Measurements from ENCODE around the gene PDE1A. TPM values are rescaled to one million over a fixed set of nuclear protein-coding genes. Genes with fewer than 3 reads are reported as not detected.

The PDE1A gene
- total and polyA plus RNA-seq, 5 experiments from 2014 or later = not detected

- no peaks in the 10 kb centered on the region for H3K9me3 Mint-ChIP-seq
- ATAC-seq = no peak
- no peak for DNase-seq
- no peaks in the 10 kb centered on the region for H3K4me1 Mint-ChIP-seq
- no peak overlapping the region for H3K27ac Mint-ChIP-seq
- POLR2A ChIA-PET = no interaction called here
- no peak overlapping the region for H3K4me3 Mint-ChIP-seq
- H3K36me3 Mint-ChIP-seq = no peaks in the 10 kb centered on the region
- peaks cover 0 to 6% (median 4%) of the 10 kb centered on the region in 5 donors for H3K27me3 Mint-ChIP-seq
Observed at GRCh38 chr2:182191061-182191460, 235.8 kb downstream of the PDE1A start.

GRCh38 chr2:182187130-182187529 lies 239.7 kb downstream of the PDE1A start:
- Mint-ChIP-seq H3K9me3 (peaks cover 0 to 17% (median 5%) of the 10 kb centered on the region in 9 donors), H3K27me3 (peaks cover 6 to 16% (median 10%) of the 10 kb centered on the region in 5 donors), H3K4me1 (no peaks in the 10 kb centered on the region), H3K36me3 (peaks cover 0 to 5% (median 3%) of the 10 kb centered on the region in 3 donors), H3K27ac (no peak overlapping the region), H3K4me3 (no peak overlapping the region)
- POLR2A ChIA-PET = no interaction called here
- ATAC-seq = no peak
- DNase-seq = no peak

DNA sequence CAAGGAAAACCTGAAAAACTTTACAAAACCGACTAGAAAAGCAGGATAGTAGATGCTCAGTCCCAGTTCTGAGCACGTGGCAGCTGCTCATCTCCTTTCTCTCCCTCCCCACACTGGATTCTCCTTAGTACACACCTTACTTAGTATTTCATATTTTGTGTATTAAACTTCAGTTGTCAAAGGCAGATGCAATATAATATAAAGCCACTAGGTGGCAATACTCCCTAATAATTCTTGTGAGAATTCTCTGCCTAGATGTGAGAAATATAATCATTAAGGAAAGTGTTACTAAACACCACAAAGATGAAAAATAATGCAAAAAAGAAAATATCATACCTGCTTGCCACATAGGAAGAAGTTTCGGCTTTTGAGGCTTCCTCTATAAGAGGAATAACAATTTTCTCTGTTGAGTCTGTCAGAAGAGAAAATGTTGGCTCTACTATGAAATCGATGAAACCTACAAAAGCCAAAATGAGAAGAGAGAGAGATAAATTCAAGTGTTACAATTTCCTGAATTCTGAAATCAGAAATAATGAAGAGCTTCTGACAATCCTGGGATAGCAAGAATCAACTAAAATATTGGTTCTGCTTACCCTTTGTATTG lies 240.6 kb downstream of the PDE1A start:
- ATAC-seq (no peak), DNase-seq (peak in 3 of 10 donors; percentile 24 to 32 (median 24))
- H3K4me3 Mint-ChIP-seq = no peak overlapping the region
- peaks cover 6 to 17% (median 11%) of the 10 kb centered on the region in 5 donors for H3K27me3 Mint-ChIP-seq
- POLR2A ChIA-PET = no interaction called here
- no peaks in the 10 kb centered on the region for H3K4me1 Mint-ChIP-seq
- peaks cover 0 to 5% (median 3%) of the 10 kb centered on the region in 3 donors for H3K36me3 Mint-ChIP-seq
- H3K9me3 Mint-ChIP-seq = peaks cover 0 to 17% (median 5%) of the 10 kb centered on the region in 9 donors
- H3K27ac Mint-ChIP-seq = no peak overlapping the region

DNA sequence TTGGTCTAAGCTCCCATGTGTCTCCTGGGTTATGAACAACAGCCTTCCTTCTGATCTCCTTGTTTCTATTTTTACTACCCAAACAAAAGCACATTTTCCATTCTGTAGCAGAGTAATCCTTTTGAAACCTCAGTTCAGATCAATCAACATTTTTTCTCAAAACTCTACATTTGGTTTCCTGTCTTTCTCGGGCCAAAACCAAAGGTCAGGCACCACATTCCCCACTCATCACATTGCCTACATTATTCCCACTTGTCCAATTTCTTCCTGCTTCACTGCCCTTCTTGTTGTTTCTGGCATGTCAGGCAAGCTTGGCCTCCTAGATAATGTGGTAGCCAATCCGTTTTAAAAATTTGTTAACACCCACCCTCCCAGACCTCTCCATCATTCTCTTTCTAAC lies 244.4 kb downstream of the PDE1A start:
- Mint-ChIP-seq H3K27me3 (peaks cover 4 to 28% (median 12%) of the 10 kb centered on the region in 5 donors), H3K27ac (no peak overlapping the region), H3K36me3 (peaks cover 0 to 5% (median 3%) of the 10 kb centered on the region in 3 donors), H3K4me3 (no peak overlapping the region), H3K9me3 (peaks cover 0 to 17% (median 5%) of the 10 kb centered on the region in 9 donors), H3K4me1 (no peaks in the 10 kb centered on the region)
- POLR2A ChIA-PET = no interaction called here
- no peak for DNase-seq
- no peak for ATAC-seq

DNA sequence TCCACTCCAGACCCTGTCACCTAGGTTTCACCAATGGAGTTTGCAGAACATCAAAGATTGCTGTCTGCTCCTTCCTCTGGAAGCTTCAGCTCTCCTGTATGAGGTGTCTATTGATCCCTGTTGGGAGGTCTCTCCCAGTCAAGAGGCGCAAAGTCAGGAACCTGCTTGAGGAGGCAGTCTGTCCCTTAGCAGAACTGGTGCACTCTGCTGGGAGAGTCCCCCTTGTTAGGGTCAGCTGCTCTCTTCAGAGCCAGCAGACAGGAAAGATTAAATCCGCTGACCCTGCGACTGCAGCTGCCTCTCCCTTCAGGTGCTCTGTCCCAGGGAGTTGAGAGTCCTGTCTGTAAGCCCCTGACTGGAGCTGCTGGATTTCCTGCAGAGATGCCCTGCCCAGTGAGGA lies 245.5 kb downstream of the PDE1A start:
- H3K4me1 Mint-ChIP-seq = no peaks in the 10 kb centered on the region
- POLR2A ChIA-PET = no interaction called here
- DNase-seq = no peak

GRCh38 chr2:182179176-182179575 lies 247.7 kb downstream of the PDE1A start:
- H3K27ac Mint-ChIP-seq = no peak overlapping the region
- POLR2A ChIA-PET = no interaction called here
- H3K4me3 Mint-ChIP-seq = no peak overlapping the region
- peaks cover 0 to 17% (median 5%) of the 10 kb centered on the region in 9 donors for H3K9me3 Mint-ChIP-seq
- H3K4me1 Mint-ChIP-seq = no peaks in the 10 kb centered on the region
- peaks cover 5 to 26% (median 11%) of the 10 kb centered on the region in 5 donors for H3K27me3 Mint-ChIP-seq
- DNase-seq (no peak), ATAC-seq (no peak)
- H3K36me3 Mint-ChIP-seq = peaks cover 0 to 5% (median 3%) of the 10 kb centered on the region in 3 donors

More for the DNA sequence above, 245.5 kb downstream of the PDE1A start:
- peaks cover 4 to 28% (median 11%) of the 10 kb centered on the region in 5 donors for H3K27me3 Mint-ChIP-seq
- H3K9me3 Mint-ChIP-seq = peaks cover 0 to 17% (median 5%) of the 10 kb centered on the region in 9 donors
- no peak overlapping the region for H3K27ac Mint-ChIP-seq
- peaks cover 0 to 5% (median 3%) of the 10 kb centered on the region in 3 donors for H3K36me3 Mint-ChIP-seq
- ATAC-seq = no peak
- no peak overlapping the region for H3K4me3 Mint-ChIP-seq

DNA sequence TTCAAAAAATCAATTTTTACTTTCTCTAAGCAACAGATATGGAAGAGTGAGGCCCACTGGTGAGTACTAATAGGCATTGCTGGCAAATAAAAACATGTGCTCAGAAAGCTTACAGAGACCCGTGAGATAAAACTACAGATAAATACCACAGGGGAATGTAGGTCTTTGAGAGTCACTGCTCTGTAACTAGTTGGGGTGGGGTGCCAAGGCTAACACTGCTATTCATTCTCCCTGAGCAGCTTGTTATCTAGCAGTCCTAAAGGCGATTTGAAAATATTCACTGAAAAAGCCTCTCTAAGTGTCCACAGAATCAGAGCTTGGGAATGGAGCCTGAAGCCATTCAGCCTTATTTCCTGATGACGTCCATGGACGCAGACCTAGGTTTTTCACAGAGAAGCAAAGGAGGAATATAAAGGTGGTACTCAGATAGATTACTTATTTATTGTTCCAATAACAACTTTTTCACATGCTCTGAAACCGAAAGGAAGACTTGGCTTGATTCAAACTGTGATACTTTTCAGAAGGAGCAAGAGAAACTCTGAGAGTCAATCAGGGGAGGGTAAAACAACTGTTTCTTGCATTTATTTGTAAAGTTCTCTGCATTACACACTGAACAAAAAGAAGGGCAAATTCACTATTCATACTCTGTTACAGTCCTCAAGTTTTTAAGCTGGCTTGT lies 252.8 kb downstream of the PDE1A start:
- Mint-ChIP-seq H3K4me1 (no peaks in the 10 kb centered on the region), H3K27me3 (peaks cover 0 to 13% (median 1%) of the 10 kb centered on the region in 5 donors), H3K27ac (no peak overlapping the region), H3K9me3 (peaks cover 0 to 5% (median 0%) of the 10 kb centered on the region in 9 donors), H3K4me3 (no peak overlapping the region), H3K36me3 (no peaks in the 10 kb centered on the region)
- ATAC-seq (no peak), DNase-seq (no peak)
- POLR2A ChIA-PET = no interaction called here

GRCh38 chr2:182170341-182170740 lies 256.5 kb downstream of the PDE1A start:
- no peaks in the 10 kb centered on the region for H3K4me1 Mint-ChIP-seq
- no peak overlapping the region for H3K4me3 Mint-ChIP-seq
- DNase-seq (no peak), ATAC-seq (no peak)
- H3K9me3 Mint-ChIP-seq = peaks cover 0 to 5% (median 0%) of the 10 kb centered on the region in 9 donors
- POLR2A ChIA-PET = no interaction called here
- no peak overlapping the region for H3K27ac Mint-ChIP-seq
- no peaks in the 10 kb centered on the region for H3K36me3 Mint-ChIP-seq
- H3K27me3 Mint-ChIP-seq = peaks cover 0 to 10% (median 7%) of the 10 kb centered on the region in 5 donors

- no peaks in the 10 kb centered on the region for H3K36me3 Mint-ChIP-seq
- H3K4me3 Mint-ChIP-seq = no peak overlapping the region
- no peak for ATAC-seq
- no peaks in the 10 kb centered on the region for H3K9me3 Mint-ChIP-seq
- POLR2A ChIA-PET = no interaction called here
- no peak for DNase-seq
- H3K27ac Mint-ChIP-seq = no peak overlapping the region
- peaks cover 0 to 10% (median 7%) of the 10 kb centered on the region in 5 donors for H3K27me3 Mint-ChIP-seq
- no peaks in the 10 kb centered on the region for H3K4me1 Mint-ChIP-seq
Observed at GRCh38 chr2:182167882-182168281, 259.0 kb downstream of the PDE1A start.

DNA sequence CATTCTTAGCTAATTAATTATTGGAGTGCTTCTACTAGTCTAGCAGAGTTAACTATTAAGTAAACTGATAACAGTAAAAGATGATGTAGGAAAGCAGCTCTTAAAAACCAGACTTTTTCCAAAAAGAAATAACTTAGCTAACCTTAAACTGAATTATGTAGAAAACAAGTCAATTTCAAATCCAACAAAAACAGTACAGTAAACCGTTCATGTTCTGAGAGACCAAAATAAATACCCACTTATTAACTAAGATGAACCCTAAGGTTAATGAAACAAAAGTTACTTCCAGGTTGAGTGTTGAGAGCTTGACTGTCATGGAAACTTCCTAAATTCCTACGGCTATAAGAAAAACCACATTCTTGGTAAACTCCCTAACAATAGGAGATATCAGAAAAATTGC lies 260.0 kb downstream of the PDE1A start:
- POLR2A ChIA-PET = no interaction called here
- Mint-ChIP-seq H3K27ac (no peak overlapping the region), H3K36me3 (no peaks in the 10 kb centered on the region), H3K27me3 (peaks cover 0 to 9% (median 7%) of the 10 kb centered on the region in 5 donors), H3K9me3 (no peaks in the 10 kb centered on the region), H3K4me1 (no peaks in the 10 kb centered on the region), H3K4me3 (no peak overlapping the region)
- ATAC-seq (no peak), DNase-seq (no peak)

DNA sequence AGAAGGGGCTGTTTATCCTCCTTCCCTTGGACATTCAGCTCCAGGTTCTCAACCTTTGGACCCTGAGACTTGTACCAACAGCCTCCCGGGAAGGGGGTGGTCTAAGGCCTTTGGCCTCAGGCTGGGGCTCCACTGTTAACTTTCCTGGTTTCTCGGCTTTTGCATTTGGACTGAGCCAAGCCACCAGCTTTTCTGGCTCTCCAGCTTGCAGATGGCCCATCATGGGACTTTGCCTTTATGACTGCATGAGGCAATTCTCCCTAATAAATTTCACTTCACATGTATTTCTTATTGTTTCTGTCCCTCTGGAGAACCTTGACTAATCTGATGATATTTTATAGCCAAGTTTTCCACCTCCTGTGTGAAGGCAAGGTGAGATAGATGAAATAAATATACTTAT lies 260.4 kb downstream of the PDE1A start:
- H3K4me3 Mint-ChIP-seq = no peak overlapping the region
- H3K9me3 Mint-ChIP-seq = peaks cover 0 to 1% (median 0%) of the 10 kb centered on the region in 9 donors
- no peak overlapping the region for H3K27ac Mint-ChIP-seq
- POLR2A ChIA-PET = no interaction called here
- peaks cover 2 to 8% (median 6%) of the 10 kb centered on the region in 5 donors for H3K27me3 Mint-ChIP-seq
- H3K4me1 Mint-ChIP-seq = no peaks in the 10 kb centered on the region
- ATAC-seq (no peak), DNase-seq (no peak)
- no peaks in the 10 kb centered on the region for H3K36me3 Mint-ChIP-seq

- DNase-seq (no peak), ATAC-seq (no peak)
- Mint-ChIP-seq H3K4me3 (no peak overlapping the region), H3K27ac (no peak overlapping the region), H3K4me1 (no peaks in the 10 kb centered on the region), H3K27me3 (peaks cover 2 to 8% (median 4%) of the 10 kb centered on the region in 5 donors), H3K36me3 (no peaks in the 10 kb centered on the region), H3K9me3 (peaks cover 0 to 1% (median 0%) of the 10 kb centered on the region in 9 donors)
- POLR2A ChIA-PET = no interaction called here
Observed at GRCh38 chr2:182165202-182165601, 261.6 kb downstream of the PDE1A start.

DNA sequence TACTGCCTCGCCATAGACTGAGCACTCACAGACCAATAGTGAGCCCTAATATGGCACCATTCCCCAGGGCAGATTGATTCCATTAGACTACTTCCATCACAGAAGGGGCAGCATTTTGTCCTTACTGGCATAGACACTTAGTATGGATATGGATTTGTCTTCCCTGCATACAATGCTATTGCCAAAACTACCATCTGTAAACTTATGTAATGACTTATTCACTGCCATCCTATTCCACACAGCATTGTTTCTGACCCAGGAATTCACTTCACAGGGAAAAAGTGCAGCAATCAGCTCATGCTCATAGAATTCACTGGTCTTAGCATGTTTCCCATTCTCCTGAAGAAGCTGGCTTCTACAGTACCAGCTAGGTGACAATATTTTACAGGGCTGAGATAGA lies 262.1 kb downstream of the PDE1A start:
- DNase-seq = no peak
- H3K27ac Mint-ChIP-seq = no peak overlapping the region
- H3K4me1 Mint-ChIP-seq = no peaks in the 10 kb centered on the region
- H3K4me3 Mint-ChIP-seq = no peak overlapping the region
- POLR2A ChIA-PET = no interaction called here
- no peak for ATAC-seq
- peaks cover 0 to 1% (median 0%) of the 10 kb centered on the region in 9 donors for H3K9me3 Mint-ChIP-seq
- H3K27me3 Mint-ChIP-seq = peaks cover 2 to 8% (median 4%) of the 10 kb centered on the region in 5 donors
- H3K36me3 Mint-ChIP-seq = no peaks in the 10 kb centered on the region
